ENCODE measurements around the gene PDCD2.

Gene PDCD2

DNA sequence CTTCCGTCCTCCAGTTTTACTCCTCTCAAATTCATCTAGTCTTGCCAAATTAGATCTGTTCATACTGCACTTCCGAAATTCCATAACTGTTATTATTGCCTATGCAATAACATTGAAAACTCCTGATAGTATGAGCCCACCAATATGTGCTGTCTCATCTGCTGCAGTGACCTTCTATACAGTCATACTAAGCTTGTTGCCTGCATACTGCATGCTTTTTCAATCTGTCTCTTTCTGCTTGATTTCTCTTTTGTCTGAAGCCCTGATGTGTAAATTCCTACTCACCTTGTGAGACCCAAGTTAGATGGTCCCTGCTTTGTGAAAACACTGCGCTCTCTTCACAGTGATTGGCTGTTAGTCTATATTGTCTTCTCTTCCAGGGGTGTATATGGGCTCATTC is 29.1 kb downstream of the PDCD2 start:
- DNase-seq (ENCODE audit: extremely low read depth, low read depth), result no peak
- TF ChIP-seq, protein P1, sequence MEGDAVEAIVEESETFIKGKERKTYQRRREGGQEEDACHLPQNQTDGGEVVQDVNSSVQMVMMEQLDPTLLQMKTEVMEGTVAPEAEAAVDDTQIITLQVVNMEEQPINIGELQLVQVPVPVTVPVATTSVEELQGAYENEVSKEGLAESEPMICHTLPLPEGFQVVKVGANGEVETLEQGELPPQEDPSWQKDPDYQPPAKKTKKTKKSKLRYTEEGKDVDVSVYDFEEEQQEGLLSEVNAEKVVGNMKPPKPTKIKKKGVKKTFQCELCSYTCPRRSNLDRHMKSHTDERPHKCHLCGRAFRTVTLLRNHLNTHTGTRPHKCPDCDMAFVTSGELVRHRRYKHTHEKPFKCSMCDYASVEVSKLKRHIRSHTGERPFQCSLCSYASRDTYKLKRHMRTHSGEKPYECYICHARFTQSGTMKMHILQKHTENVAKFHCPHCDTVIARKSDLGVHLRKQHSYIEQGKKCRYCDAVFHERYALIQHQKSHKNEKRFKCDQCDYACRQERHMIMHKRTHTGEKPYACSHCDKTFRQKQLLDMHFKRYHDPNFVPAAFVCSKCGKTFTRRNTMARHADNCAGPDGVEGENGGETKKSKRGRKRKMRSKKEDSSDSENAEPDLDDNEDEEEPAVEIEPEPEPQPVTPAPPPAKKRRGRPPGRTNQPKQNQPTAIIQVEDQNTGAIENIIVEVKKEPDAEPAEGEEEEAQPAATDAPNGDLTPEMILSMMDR (IDR thresholded peaks at IDR 0.05; ENCODE audit: low read depth, low read length), result no peak

DNA sequence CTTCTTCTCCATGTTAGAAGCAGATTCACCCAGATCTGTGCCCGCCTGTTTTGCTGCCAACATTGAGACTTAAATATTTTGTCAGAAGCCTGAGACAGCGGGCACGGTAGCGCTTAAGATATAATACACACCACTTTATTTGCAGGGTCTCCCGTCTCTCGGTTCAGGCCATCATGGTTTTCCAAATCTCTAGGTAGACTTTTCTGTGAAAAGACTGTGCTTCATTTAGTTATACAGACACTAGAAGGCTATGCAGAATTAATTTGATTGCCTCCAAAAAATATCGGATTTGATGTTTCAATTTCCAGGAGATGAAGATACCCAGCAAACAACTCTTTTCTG is 29.7 kb downstream of the PDCD2 start:
- DNase-seq (ENCODE audit: extremely low read depth, low read depth), result no peak
- TF ChIP-seq, protein P1 (IDR thresholded peaks at IDR 0.05; ENCODE audit: low read depth, low read length), result no peak

DNA sequence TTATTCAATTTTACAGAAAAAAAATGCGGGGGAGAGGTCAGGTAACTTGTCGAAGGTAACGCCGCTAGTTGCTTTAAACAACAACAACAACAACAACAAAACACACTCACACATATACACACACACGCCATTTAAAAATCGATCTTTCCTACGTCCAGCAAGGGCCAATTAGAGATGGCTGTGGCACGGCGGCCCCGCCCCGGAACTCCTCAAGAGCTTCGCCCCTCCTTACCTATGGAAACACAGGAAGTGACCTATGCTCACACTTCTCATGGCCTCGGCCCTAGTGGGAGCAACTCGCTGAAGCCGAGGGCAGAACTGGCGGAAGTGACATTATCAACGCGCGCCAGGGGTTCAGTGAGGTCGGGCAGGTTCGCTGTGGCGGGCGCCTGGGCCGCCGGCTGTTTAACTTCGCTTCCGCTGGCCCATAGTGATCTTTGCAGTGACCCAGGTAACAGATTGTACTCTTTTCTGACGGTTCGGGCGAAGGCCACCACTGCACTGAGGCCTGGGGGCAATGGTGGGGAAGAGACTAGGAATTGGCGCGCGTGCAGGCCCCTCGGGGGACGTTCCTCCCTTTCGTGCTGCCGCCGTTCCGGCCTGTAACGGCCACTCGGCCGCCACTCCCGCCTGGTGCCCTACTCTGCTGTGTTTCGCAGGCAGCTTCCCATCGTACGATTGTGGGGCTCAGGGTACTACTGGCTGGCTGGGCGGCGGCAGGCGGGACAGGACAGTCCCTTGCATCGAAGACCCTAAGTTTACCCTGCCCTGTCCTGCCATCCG is 30.2 kb downstream of the PDCD2 start, which contains the start of gene TBP:
TSS of gene TBP (plus strand) at position 357 of the 783 bp plus-strand sequence. CDS start 2,661 bp downstream, outside the sequence.
- TF ChIP-seq, protein P1 (IDR thresholded peaks at IDR 0.05; ENCODE audit: low read depth, low read length), result no peak
- peak; percentile 94 for DNase-seq (ENCODE audit: extremely low read depth, low read depth)

DNA sequence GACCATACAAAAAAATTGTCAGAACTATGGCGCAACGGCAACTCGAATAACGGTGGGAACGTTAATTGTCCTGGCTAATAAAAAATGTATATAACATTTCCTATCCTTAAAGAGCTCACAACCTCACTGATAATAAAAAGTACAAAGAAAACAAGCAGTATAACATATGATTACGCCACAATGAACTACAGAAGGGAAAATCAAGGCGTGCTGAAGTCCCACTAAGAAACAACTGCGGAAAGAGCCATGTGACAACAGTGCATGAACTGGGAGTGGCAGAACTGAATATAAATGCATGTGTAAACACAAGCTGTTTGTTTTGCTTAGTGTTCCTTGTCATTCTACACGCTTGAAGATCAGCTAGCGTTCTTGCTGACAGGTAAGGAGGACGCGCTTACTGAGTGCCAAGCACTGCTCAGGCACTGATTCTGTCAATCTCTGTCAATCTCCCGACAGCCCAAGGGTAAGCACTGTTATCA is 30.9 kb downstream of the PDCD2 start:
- no peak for DNase-seq (ENCODE audit: extremely low read depth, low read depth)
- TF ChIP-seq, protein P1 (IDR thresholded peaks at IDR 0.05; ENCODE audit: low read depth, low read length), result no peak

DNA sequence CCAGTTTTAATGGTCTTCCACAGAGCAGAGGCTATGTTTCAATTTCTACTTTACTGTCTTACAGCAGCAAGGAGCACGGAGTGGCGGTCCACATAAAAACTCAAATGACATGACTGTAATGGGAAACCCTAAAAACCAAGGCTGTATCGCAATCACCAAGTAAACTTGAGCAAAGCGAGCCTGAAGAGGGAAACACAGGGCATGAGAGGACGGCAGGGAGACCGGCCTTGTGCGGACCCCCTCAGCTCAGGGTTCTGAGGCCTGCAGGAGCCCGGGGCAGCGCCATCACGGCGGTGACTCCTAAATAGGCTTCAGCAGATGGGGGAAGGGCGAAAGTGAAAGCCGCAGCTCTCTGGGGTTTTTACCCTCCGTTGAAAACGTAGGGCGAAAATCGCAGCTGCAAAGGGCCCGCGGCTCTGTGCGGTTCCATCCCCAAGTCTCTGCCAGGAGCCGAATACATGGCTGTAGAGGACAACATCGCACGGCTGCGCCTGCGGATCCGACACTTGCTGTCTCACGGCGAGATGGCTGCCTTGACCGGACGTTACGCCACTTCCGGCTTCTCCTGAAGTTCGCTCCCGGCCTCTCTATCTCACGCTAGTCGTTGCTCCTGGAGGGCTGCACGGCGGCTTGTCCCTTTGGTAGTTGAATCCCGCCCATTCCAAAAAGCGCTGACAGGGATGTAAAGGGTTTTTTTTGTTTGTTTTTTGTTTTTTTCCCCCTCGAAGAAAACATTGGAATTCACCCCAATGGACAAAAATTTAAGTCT is 31.5 kb downstream of the PDCD2 start, which contains the start of gene PSMB1:
TSS of gene PSMB1 (minus strand) at position 543 of the 769 bp plus-strand sequence. CDS start at position 478, 65 bp downstream.
- peak; percentile 79 for DNase-seq (ENCODE audit: extremely low read depth, low read depth)
- TF ChIP-seq, protein P1 (IDR thresholded peaks at IDR 0.05; ENCODE audit: low read depth, low read length), result no peak

DNA sequence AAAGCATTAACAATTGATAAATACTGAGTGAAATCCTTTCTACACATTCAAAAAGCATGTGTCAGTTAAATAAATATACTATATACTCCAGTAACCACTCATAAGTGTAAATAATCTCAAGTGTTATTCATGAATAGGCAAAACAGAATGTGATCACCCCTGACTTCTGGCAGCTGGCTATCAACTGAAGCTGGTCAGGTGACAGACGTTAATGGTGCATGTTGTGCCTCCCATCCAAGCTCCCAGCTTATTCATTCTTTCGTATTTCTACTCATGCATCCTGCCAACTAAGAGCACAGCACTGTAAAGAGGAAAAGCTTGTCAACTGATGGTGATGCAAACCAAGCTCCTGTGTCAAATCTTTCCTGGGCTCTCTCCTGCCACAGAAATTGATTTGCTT is 39.0 kb downstream of the PDCD2 start:
- TF ChIP-seq, protein P1 (IDR thresholded peaks at IDR 0.05; ENCODE audit: low read depth, low read length), result no peak
- DNase-seq (ENCODE audit: extremely low read depth, low read depth), result no peak
